Testis (tissue), 3 donors: ENCODE data around the gene COL23A1. TPM values are rescaled to one million over a fixed set of nuclear protein-coding genes. Genes with fewer than 3 reads are reported as not detected.

Experiments
- DNase-seq: peaks from one replicate; pipeline ENCODE4 v3.0.0-alpha.2; 2019
- H3K27ac ChIP-seq, 2 donors: fragments of 200-600 bp; sonication (generic); one replicate each; pipeline ENCODE4 v1.5.1; 2019
- H3K27me3 ChIP-seq: fragments of 200-600 bp; sonication (generic); one replicate; pipeline ENCODE4 v1.5.1; 2019
- H3K36me3 ChIP-seq: fragments of 200-600 bp; sonication (generic); one replicate; pipeline ENCODE4 v1.5.1; 2017; ENCODE audit warnings: low read depth; ENCODE audit errors: missing control alignments
- H3K4me1 ChIP-seq: fragments of 200-600 bp; sonication (generic); one replicate; pipeline ENCODE4 v1.5.1; 2019
- H3K4me3 ChIP-seq, 2 donors: fragments of 200-600 bp; sonication (generic); one replicate each; pipeline ENCODE4 v1.5.1; 2017 to 2019
- H3K9me3 ChIP-seq: fragments of 200-600 bp; sonication (generic); one replicate; pipeline ENCODE4 v1.5.1; 2017
- CTCF ChIP-seq, 3 experiments: fragments of 450-650 bp in 2 of 3; fragments of 200-600 bp in 1 of 3; sonication (generic) in 1 of 3; IDR thresholded peaks; one replicate each; pipeline ENCODE4 v1.5.1; 2016 to 2019; ENCODE audit warnings: antibody characterized with exemption in 3 of 3, mild to moderate bottlenecking in 2 of 3, moderate library complexity in 1 of 3
- POLR2A ChIP-seq: fragments of 450-650 bp; IDR thresholded peaks from one replicate; pipeline ENCODE4 v1.6.1; 2017; ENCODE audit warnings: antibody characterized with exemption, mild to moderate bottlenecking, moderate library complexity
- WGBS, 2 donors: methylation state at CpG; one replicate each; pipeline ENCODE4 v1.1.5; 2018; 5-methylcytosine and 5-hydroxymethylcytosine counted together
- intact Hi-C: fragments of 100-400 bp; cut with DNase I; formaldehyde crosslinking; loops from one replicate; pipeline ENCODE4 v1.15.1; 2023; ENCODE audit warnings: low total_unique reads
- polyA plus RNA-seq: library from polyadenylated mRNA; stranded (reverse); fragments of 350-450 nt; fragmentation: Illumina TruSeq; extraction: RNeasy Lipid Tissue Mini Kit (QIAGEN cat#74804); gene quantifications from one replicate; pipeline ENCODE4 v1.2.3, GENCODE V29; 2014; ENCODE audit warnings: low read depth, low replicate concordance; ENCODE audit not compliant: insufficient read depth
- total RNA-seq, 2 donors: library from RNA; depleted of rRNA; stranded (reverse); fragments of >200 nt; gene quantifications; one replicate each; pipeline ENCODE4 v1.2.3, GENCODE V29; 2016

The COL23A1 gene
- total and polyA plus RNA-seq, 3 donors from 2014 or later, result 4.3 to 5.5 (median 5.0) TPM

- Histone ChIP-seq H3K4me1 (no peaks in the 10 kb centered on the region), H3K27ac (no peak overlapping the region), H3K4me3 (no peak overlapping the region), H3K9me3 (no peaks in the 10 kb centered on the region), H3K36me3 (no peaks in the 10 kb centered on the region), H3K27me3 (no peaks in the 10 kb centered on the region)
- TF ChIP-seq CTCF (IDR thresholded peaks at IDR 0.05), result no peak
- no peak for TF ChIP-seq POLR2A
- intact Hi-C loops, result no loop called here
- 88 to 93% methylated on average over 7 to 8 of the region's 8 CpGs for WGBS, 2 donors
- no peak for DNase-seq
Measured at GRCh38 chr5:178349625-178350353, 240.4 kb downstream of the COL23A1 start.

GRCh38 chr5:178349075-178349511 is 241.1 kb downstream of the COL23A1 start:
- no peak for DNase-seq
- 80 to 83% methylated on average over 13 of the region's 13 CpGs for WGBS, 2 donors
- no peak overlapping the region for H3K4me3 ChIP-seq
- no peak overlapping the region for H3K27ac ChIP-seq
- H3K36me3 ChIP-seq, result no peaks in the 10 kb centered on the region
- no peaks in the 10 kb centered on the region for H3K9me3 ChIP-seq
- H3K27me3 ChIP-seq, result no peaks in the 10 kb centered on the region
- intact Hi-C loops, result no loop called here
- TF ChIP-seq POLR2A, result no peak
- no peak for TF ChIP-seq CTCF (IDR thresholded peaks at IDR 0.05)
- H3K4me1 ChIP-seq, result no peaks in the 10 kb centered on the region

DNA sequence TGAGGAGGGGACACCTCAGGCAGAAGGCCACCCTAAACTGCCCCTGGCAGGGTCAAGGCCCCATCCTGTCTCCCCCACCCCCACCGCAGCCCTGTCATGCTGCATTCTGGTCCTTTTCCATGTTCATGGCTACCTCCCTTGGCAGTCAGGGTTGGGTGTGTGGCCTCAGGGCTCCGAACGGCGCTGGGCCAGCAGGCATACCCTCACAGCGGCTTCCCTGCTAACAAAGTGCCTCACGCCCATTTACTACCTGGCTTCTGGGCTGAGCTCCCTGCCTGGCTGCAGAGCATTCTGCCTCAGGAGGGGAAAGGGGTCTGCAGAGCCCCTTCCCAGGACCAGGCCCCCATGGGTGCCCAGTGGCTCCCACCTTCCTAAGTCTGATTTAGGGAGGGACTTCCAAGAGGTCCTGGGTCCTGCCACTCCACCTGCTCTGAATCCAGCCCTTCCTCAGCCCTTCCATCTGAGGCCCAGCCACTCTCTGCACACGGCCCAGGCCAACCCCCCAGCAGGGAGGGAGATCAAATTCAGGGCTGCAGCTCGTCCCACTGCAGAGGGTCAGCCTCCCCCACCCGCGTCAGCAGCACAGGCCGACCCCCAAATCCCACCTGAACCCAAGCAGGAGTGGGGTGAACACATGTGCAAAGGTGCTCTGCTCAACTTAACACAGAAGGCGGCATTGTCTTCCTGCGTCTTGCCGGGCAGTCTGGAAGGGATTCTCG is 241.7 kb downstream of the COL23A1 start:
- TF ChIP-seq CTCF (IDR thresholded peaks at IDR 0.05) (no peak), POLR2A (no peak)
- Histone ChIP-seq H3K4me1 (no peaks in the 10 kb centered on the region), H3K36me3 (no peaks in the 10 kb centered on the region), H3K9me3 (no peaks in the 10 kb centered on the region), H3K27me3 (no peaks in the 10 kb centered on the region), H3K4me3 (no peak overlapping the region), H3K27ac (no peak overlapping the region)
- intact Hi-C loops, result no loop called here
- DNase-seq, result no peak
- WGBS, 2 donors, result 74 to 85% methylated on average over 13 to 15 of the region's 15 CpGs

GRCh38 chr5:178347956-178348355 is 242.2 kb downstream of the COL23A1 start:
- 84 to 87% methylated on average over 11 of the region's 11 CpGs for WGBS, 2 donors
- Histone ChIP-seq H3K27ac (no peak overlapping the region), H3K9me3 (no peaks in the 10 kb centered on the region), H3K4me3 (no peak overlapping the region), H3K36me3 (no peaks in the 10 kb centered on the region), H3K4me1 (no peaks in the 10 kb centered on the region), H3K27me3 (no peaks in the 10 kb centered on the region)
- intact Hi-C loops, result no loop called here
- DNase-seq, result no peak
- TF ChIP-seq CTCF (IDR thresholded peaks at IDR 0.05) (no peak), POLR2A (no peak)
